SU-DHL-6 (cell line): ENCODE results near the gene CACNB4.

Experiments used
- EZH2phosphoT487 ChIP-seq: fragments of 200-600 bp; sonication (generic), shearing (Covaris generic); conservative IDR thresholded peaks from 2 replicates; pipeline ENCODE4 v1.6.1; 2018; ENCODE audit warnings: mild to moderate bottlenecking, antibody characterized with exemption, low read length, moderate library complexity, mixed read lengths
- TF ChIP-seq, protein P1 (sequence below): fragments of 200-600 bp; sonication (generic); IDR thresholded peaks from one replicate; pipeline ENCODE4 v1.5.1; 2017; ENCODE audit warnings: antibody characterized with exemption, mild to moderate bottlenecking, low read length, moderate library complexity; ENCODE audit not compliant: insufficient read depth, poor library complexity, severe bottlenecking

DNA sequence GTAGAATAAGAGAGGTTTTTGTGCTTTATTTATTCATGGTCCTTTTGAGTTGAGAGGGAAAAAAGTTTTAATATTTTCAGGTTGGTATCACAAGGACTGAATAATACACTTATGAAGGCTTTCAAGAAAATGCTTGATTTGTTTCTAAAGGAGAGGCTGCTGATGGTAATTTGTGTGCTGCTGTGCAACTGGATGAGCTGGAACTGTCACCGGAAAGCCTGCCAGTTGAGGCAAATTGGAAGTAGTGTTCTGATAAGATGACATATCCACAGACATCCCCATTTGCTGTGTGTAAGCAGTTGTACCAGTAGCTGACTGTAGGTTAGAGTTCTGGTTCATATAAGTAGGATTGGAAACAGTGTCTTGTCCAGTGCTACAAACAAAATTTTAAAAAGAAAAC lies 21.6 kb upstream of the CACNB4 start:
- TF ChIP-seq, protein P1, sequence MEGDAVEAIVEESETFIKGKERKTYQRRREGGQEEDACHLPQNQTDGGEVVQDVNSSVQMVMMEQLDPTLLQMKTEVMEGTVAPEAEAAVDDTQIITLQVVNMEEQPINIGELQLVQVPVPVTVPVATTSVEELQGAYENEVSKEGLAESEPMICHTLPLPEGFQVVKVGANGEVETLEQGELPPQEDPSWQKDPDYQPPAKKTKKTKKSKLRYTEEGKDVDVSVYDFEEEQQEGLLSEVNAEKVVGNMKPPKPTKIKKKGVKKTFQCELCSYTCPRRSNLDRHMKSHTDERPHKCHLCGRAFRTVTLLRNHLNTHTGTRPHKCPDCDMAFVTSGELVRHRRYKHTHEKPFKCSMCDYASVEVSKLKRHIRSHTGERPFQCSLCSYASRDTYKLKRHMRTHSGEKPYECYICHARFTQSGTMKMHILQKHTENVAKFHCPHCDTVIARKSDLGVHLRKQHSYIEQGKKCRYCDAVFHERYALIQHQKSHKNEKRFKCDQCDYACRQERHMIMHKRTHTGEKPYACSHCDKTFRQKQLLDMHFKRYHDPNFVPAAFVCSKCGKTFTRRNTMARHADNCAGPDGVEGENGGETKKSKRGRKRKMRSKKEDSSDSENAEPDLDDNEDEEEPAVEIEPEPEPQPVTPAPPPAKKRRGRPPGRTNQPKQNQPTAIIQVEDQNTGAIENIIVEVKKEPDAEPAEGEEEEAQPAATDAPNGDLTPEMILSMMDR: no peak
- no peak for TF ChIP-seq EZH2phosphoT487
